Thymus (tissue), 11 donors: ENCODE data around the gene ZBTB22. TPM values are rescaled to one million over a fixed set of nuclear protein-coding genes. Genes with fewer than 3 reads are reported as not detected.

Experiments
- DNase-seq, 9 donors: peaks; one replicate each; pipeline ENCODE4 v3.0.0-alpha.2; 2013; ENCODE audit warnings: low spot score in 9 of 9, low read depth in 6 of 9, missing footprints in 1 of 9
- H3K27ac ChIP-seq, 2 donors: one replicate each; pipeline ENCODE4 v1.5.1; 2013; ENCODE audit warnings: control low read depth in 1 of 2, low read depth in 1 of 2, low read length in 1 of 2, mild to moderate bottlenecking in 1 of 2, moderate library complexity in 1 of 2
- H3K27me3 ChIP-seq, 2 donors: one replicate each; pipeline ENCODE4 v1.5.1; 2013; ENCODE audit warnings: low read length in 1 of 2; ENCODE audit not compliant: control insufficient read depth in 2 of 2, insufficient read depth in 1 of 2
- H3K36me3 ChIP-seq, 2 donors: one replicate each; pipeline ENCODE4 v1.5.1; 2013; ENCODE audit warnings: low read length in 1 of 2, mild to moderate bottlenecking in 1 of 2, moderate library complexity in 1 of 2; ENCODE audit not compliant: control insufficient read depth in 2 of 2, insufficient read depth in 2 of 2
- H3K4me1 ChIP-seq, 2 donors: one replicate each; pipeline ENCODE4 v1.5.1; 2013; ENCODE audit warnings: low read length in 2 of 2; ENCODE audit not compliant: control insufficient read depth in 2 of 2, insufficient read depth in 2 of 2
- H3K4me3 ChIP-seq, 2 donors: one replicate each; pipeline ENCODE4 v1.5.1; 2013; ENCODE audit warnings: low read length in 2 of 2, control low read depth in 1 of 2, mild to moderate bottlenecking in 1 of 2
- H3K9me3 ChIP-seq, 2 donors: one replicate each; pipeline ENCODE4 v1.5.1; 2013; ENCODE audit warnings: low read length in 1 of 2, mild to moderate bottlenecking in 1 of 2; ENCODE audit not compliant: control insufficient read depth in 2 of 2, insufficient read depth in 1 of 2
- WGBS: extraction: QIAGEN DNeasy Blood & Tissue Kit; methylation state at CpG from one replicate; pipeline ENCODE4 v1.1.7; 2013; 5-methylcytosine and 5-hydroxymethylcytosine counted together
- polyA plus RNA-seq: library from polyadenylated mRNA; stranded (reverse); fragments of 200-250 nt; gene quantifications from one replicate; pipeline ENCODE4 v1.2.3, GENCODE V29; 2013
- total RNA-seq: library from RNA; stranded (reverse); fragments of 120-200 nt; gene quantifications from one replicate; pipeline ENCODE4 v1.2.4, GENCODE V29; 2013
- donor health status: healthy.

ZBTB22 gene
- total and polyA plus RNA-seq, 2 donors = 10.3 to 15.5 TPM

GRCh38 chr6:33297956-33298772, 19.4 kb downstream of the ZBTB22 start:
- Histone ChIP-seq H3K4me1 (peaks cover 14 to 24% of the 10 kb centered on the region in 2 donors), H3K27ac (peak overlapping the region; percentile 99 to 100), H3K4me3 (peak overlapping the region; percentile 97 to 98), H3K36me3 (peaks cover 46 to 50% of the 10 kb centered on the region in 2 donors), H3K9me3 (peaks cover 0 to 3% of the 10 kb centered on the region in 2 donors), H3K27me3 (no peaks in the 10 kb centered on the region)
- DNase-seq = peak in 5 of 9 donors; percentile 33 to 76 (median 56)
- WGBS = 1% methylated on average over 42 of the region's 42 CpGs

- no peak for DNase-seq
- Histone ChIP-seq H3K36me3 (peaks cover 50 to 52% of the 10 kb centered on the region in 2 donors), H3K4me1 (peaks cover 14 to 24% of the 10 kb centered on the region in 2 donors), H3K9me3 (peaks cover 0 to 3% of the 10 kb centered on the region in 2 donors), H3K4me3 (peak overlapping the region; percentile 97 to 98), H3K27me3 (no peaks in the 10 kb centered on the region), H3K27ac (peak overlapping the region in 1 of 2 donors; percentile 99)
- 16% methylated on average over 16 of the region's 16 CpGs for WGBS
These were observed 20.1 kb downstream of the ZBTB22 start for GRCh38 chr6:33297406-33297955.

- peaks cover 54 to 56% of the 10 kb centered on the region in 2 donors for H3K36me3 ChIP-seq
- H3K27me3 ChIP-seq = no peaks in the 10 kb centered on the region
- H3K4me1 ChIP-seq = peaks cover 14 to 24% of the 10 kb centered on the region in 2 donors
These were observed 20.6 kb downstream of the ZBTB22 start for GRCh38 chr6:33296797-33297405.

GRCh38 chr6:33295621-33296369, 21.7 kb downstream of the ZBTB22 start:
- Histone ChIP-seq H3K4me1 (peaks cover 14 to 24% of the 10 kb centered on the region in 2 donors), H3K9me3 (peaks cover 0 to 6% of the 10 kb centered on the region in 2 donors), H3K36me3 (peaks cover 55 to 56% of the 10 kb centered on the region in 2 donors), H3K4me3 (no peak overlapping the region), H3K27ac (no peak overlapping the region), H3K27me3 (no peaks in the 10 kb centered on the region)
- WGBS = 97% methylated on average over 15 of the region's 15 CpGs
- DNase-seq = no peak

More at GRCh38 chr6:33296797-33297405, 20.6 kb downstream of the ZBTB22 start:
- Histone ChIP-seq H3K27ac (peak overlapping the region in 1 of 2 donors; percentile 59), H3K4me3 (no peak overlapping the region), H3K9me3 (peaks cover 0 to 6% of the 10 kb centered on the region in 2 donors)
- WGBS = 89% methylated on average over 12 of the region's 12 CpGs
- DNase-seq = no peak

GRCh38 chr6:33294086-33294823, 23.3 kb downstream of the ZBTB22 start:
- H3K9me3 ChIP-seq = peaks cover 0 to 6% of the 10 kb centered on the region in 2 donors
- no peak overlapping the region for H3K27ac ChIP-seq
- H3K4me1 ChIP-seq = peaks cover 18 to 24% of the 10 kb centered on the region in 2 donors
- peaks cover 56% of the 10 kb centered on the region in 2 donors for H3K36me3 ChIP-seq
- H3K4me3 ChIP-seq = no peak overlapping the region
- H3K27me3 ChIP-seq = no peaks in the 10 kb centered on the region
- DNase-seq = no peak
- WGBS = 98% methylated on average over 10 of the region's 10 CpGs

GRCh38 chr6:33292996-33293682, 24.4 kb downstream of the ZBTB22 start:
- peaks cover 56% of the 10 kb centered on the region in 2 donors for H3K36me3 ChIP-seq
- 98% methylated on average over 16 of the region's 16 CpGs for WGBS
- peaks cover 18 to 27% of the 10 kb centered on the region in 2 donors for H3K4me1 ChIP-seq
- no peak overlapping the region for H3K27ac ChIP-seq
- H3K27me3 ChIP-seq = no peaks in the 10 kb centered on the region
- H3K9me3 ChIP-seq = peaks cover 0 to 6% of the 10 kb centered on the region in 2 donors
- DNase-seq = no peak
- H3K4me3 ChIP-seq = no peak overlapping the region

GRCh38 chr6:33290459-33290858, 27.1 kb downstream of the ZBTB22 start:
- peaks cover 0 to 3% of the 10 kb centered on the region in 2 donors for H3K9me3 ChIP-seq
- H3K4me1 ChIP-seq = peaks cover 7 to 20% of the 10 kb centered on the region in 2 donors
- no peaks in the 10 kb centered on the region for H3K27me3 ChIP-seq
- H3K4me3 ChIP-seq = peak overlapping the region in 1 of 2 donors; percentile 88
- peaks cover 43 to 60% of the 10 kb centered on the region in 2 donors for H3K36me3 ChIP-seq
- no peak for DNase-seq
- no peak overlapping the region for H3K27ac ChIP-seq
- WGBS = 91% methylated on average over 7 of the region's 7 CpGs
